ENCODE data around the gene CCDC159. TPM values are rescaled to one million over a fixed set of nuclear protein-coding genes. Genes with fewer than 3 reads are reported as not detected.

Gene CCDC159
- total and polyA plus RNA-seq, 4 donors, result 6.3 to 25.2 (median 16.5) TPM

- TF ChIP-seq GABPA (IDR thresholded peaks at IDR 0.05 in 1 of 2, conservative IDR thresholded peaks at IDR 0.05 in 1 of 2), result no peak
- no peak for TF ChIP-seq ATF3 (IDR thresholded peaks at IDR 0.05)
- no peak for TF ChIP-seq HNF4G (IDR thresholded peaks at IDR 0.05)
- TF ChIP-seq RXRA (IDR thresholded peaks at IDR 0.05), result no peak
- TF ChIP-seq RAD21 (IDR thresholded peaks at IDR 0.05), result no peak
- TF ChIP-seq JUND (IDR thresholded peaks at IDR 0.05), result no peak
These were observed 10.7 kb upstream of the CCDC159 start (continued) for GRCh38 chr19:11335449-11336146.

GRCh38 chr19:11337080-11337479, 9.2 kb upstream of the CCDC159 start:
- Histone ChIP-seq H3K9ac (ENCODE audit: low read depth in 1 of 2, low read length in 2 of 2) (peak overlapping the region in 1 of 2 donors; percentile 16), H3K4me1 (ENCODE audit: control insufficient read depth in 4 of 4, insufficient read depth in 4 of 4, low read length in 3 of 4) (peaks cover 0 to 5% (median 3%) of the 10 kb centered on the region in 4 donors), H3K36me3 (ENCODE audit: control insufficient read depth in 4 of 4, insufficient read depth in 3 of 4, low read depth in 1 of 4, low read length in 3 of 4) (peaks cover 4 to 13% (median 8%) of the 10 kb centered on the region in 4 donors), H3K9me3 (ENCODE audit: control insufficient read depth in 4 of 4, low read length in 3 of 4) (no peaks in the 10 kb centered on the region), H3K27ac (ENCODE audit: low read depth in 1 of 2, low read length in 2 of 2) (no peak overlapping the region), H3K4me3 (ENCODE audit: low read depth in 1 of 3, low read length in 3 of 3) (no peak overlapping the region), H3K27me3 (ENCODE audit: control insufficient read depth in 4 of 4, insufficient read depth in 4 of 4, low read length in 3 of 4) (no peaks in the 10 kb centered on the region)
- no peak for DNase-seq (ENCODE audit: low spot score)
- TF ChIP-seq RXRA (IDR thresholded peaks at IDR 0.05), result no peak
- TF ChIP-seq MAX (IDR thresholded peaks at IDR 0.05), result no peak
- no peak for TF ChIP-seq HNF4G (IDR thresholded peaks at IDR 0.05)
- no peak for TF ChIP-seq HNF4A (conservative IDR thresholded peaks at IDR 0.05)
- TF ChIP-seq ZBTB33 (IDR thresholded peaks at IDR 0.05), result no peak
- no peak for TF ChIP-seq RAD21 (IDR thresholded peaks at IDR 0.05)
- no peak for TF ChIP-seq ATF3 (IDR thresholded peaks at IDR 0.05)
- WGBS, result 85% methylated on average over 14 of the region's 14 CpGs

GRCh38 chr19:11338121-11338520, 8.2 kb upstream of the CCDC159 start:
- TF ChIP-seq NR2F2 (IDR thresholded peaks at IDR 0.05) (no peak), RXRA (IDR thresholded peaks at IDR 0.05) (no peak), CTCF (IDR thresholded peaks at IDR 0.05; ENCODE audit: low read depth, low read length, missing input control) (no peak), HNF4G (IDR thresholded peaks at IDR 0.05) (no peak), RAD21 (IDR thresholded peaks at IDR 0.05) (no peak), TAF1 (conservative IDR thresholded peaks at IDR 0.05) (no peak), YY1 (IDR thresholded peaks at IDR 0.05) (no peak), FOXA2 (IDR thresholded peaks at IDR 0.05) (no peak), EGR1 (IDR thresholded peaks at IDR 0.05; ENCODE audit: low read depth in 2 of 2) (no peak), MAX (IDR thresholded peaks at IDR 0.05) (no peak)
- WGBS, result 81% methylated on average over 7 of the region's 7 CpGs
- peak overlapping the region in 1 of 2 donors; percentile 16 for H3K9ac ChIP-seq (ENCODE audit: low read depth in 1 of 2, low read length in 2 of 2)
- H3K4me1 ChIP-seq (ENCODE audit: control insufficient read depth in 4 of 4, insufficient read depth in 4 of 4, low read length in 3 of 4), result peaks cover 0 to 5% (median 3%) of the 10 kb centered on the region in 4 donors
- H3K4me3 ChIP-seq (ENCODE audit: low read depth in 1 of 3, low read length in 3 of 3), result no peak overlapping the region
- no peaks in the 10 kb centered on the region for H3K27me3 ChIP-seq (ENCODE audit: control insufficient read depth in 4 of 4, insufficient read depth in 4 of 4, low read length in 3 of 4)
- no peak for DNase-seq (ENCODE audit: low spot score)
- no peaks in the 10 kb centered on the region for H3K9me3 ChIP-seq (ENCODE audit: control insufficient read depth in 4 of 4, low read length in 3 of 4)
- peak overlapping the region in 1 of 2 donors; percentile 23 for H3K27ac ChIP-seq (ENCODE audit: low read depth in 1 of 2, low read length in 2 of 2)
- peaks cover 4 to 18% (median 9%) of the 10 kb centered on the region in 4 donors for H3K36me3 ChIP-seq (ENCODE audit: control insufficient read depth in 4 of 4, insufficient read depth in 3 of 4, low read depth in 1 of 4, low read length in 3 of 4)
